Mesenchymal stem cell (in vitro differentiated cells and primary cell): ENCODE data around the gene SRPRB.

Source experiments
- DNase-seq: peaks from one replicate; pipeline ENCODE4 v3.0.0-alpha.2; 2013
- H2AFZ ChIP-seq: one replicate; pipeline ENCODE4 v1.6.1; 2013; ENCODE audit warnings: low read depth, mild to moderate bottlenecking, control low read depth, inconsistent platforms, low read length, moderate library complexity
- H2AK5ac ChIP-seq: 2 replicates; pipeline ENCODE4 v1.6.1; 2013; ENCODE audit warnings: low read length, moderate library complexity, mild to moderate bottlenecking, inconsistent platforms; ENCODE audit not compliant: severe bottlenecking
- H2BK120ac ChIP-seq: one replicate; pipeline ENCODE4 v1.6.1; 2013; ENCODE audit warnings: low read depth, mild to moderate bottlenecking, inconsistent platforms, low read length, moderate library complexity
- H2BK12ac ChIP-seq, 2 experiments: one replicate each; pipeline ENCODE4 v1.6.1; 2013; ENCODE audit warnings: inconsistent platforms in 2 of 2, low read length in 2 of 2, mild to moderate bottlenecking in 2 of 2, moderate library complexity in 2 of 2, control low read depth in 1 of 2
- H2BK15ac ChIP-seq: one replicate; pipeline ENCODE4 v1.6.1; 2013; ENCODE audit warnings: mild to moderate bottlenecking, low read depth, inconsistent platforms; ENCODE audit not compliant: poor library complexity, severe bottlenecking
- H2BK5ac ChIP-seq: 2 replicates; pipeline ENCODE4 v1.6.1; 2013; ENCODE audit warnings: low read depth, mild to moderate bottlenecking, low read length, control low read depth, inconsistent platforms; ENCODE audit not compliant: poor library complexity, severe bottlenecking
- H3K14ac ChIP-seq, 2 experiments: one replicate each; pipeline ENCODE4 v1.6.1; 2013; ENCODE audit warnings: inconsistent platforms in 2 of 2, low read length in 2 of 2, control low read depth in 1 of 2, mild to moderate bottlenecking in 1 of 2, moderate library complexity in 1 of 2
- H3K18ac ChIP-seq, 2 experiments: one replicate each; pipeline ENCODE4 v1.6.1; 2013; ENCODE audit warnings: inconsistent platforms in 2 of 2, low read length in 2 of 2, control low read depth in 1 of 2, low read depth in 1 of 2, mild to moderate bottlenecking in 1 of 2
- H3K23ac ChIP-seq, 2 experiments: one replicate each; pipeline ENCODE4 v1.6.1; 2013; ENCODE audit warnings: inconsistent platforms in 2 of 2, low read length in 2 of 2, mild to moderate bottlenecking in 2 of 2, moderate library complexity in 2 of 2, control low read depth in 1 of 2
- H3K27ac ChIP-seq: 2 replicates; pipeline ENCODE4 v1.5.1; 2013; ENCODE audit warnings: mild to moderate bottlenecking, moderate library complexity, low read length, control low read depth, inconsistent platforms; ENCODE audit not compliant: poor library complexity, severe bottlenecking
- H3K27me3 ChIP-seq, 2 experiments: 2 replicates each; pipeline versions ENCODE4 v1.6.1 to v1.7.0; 2013; ENCODE audit warnings: low read length in 2 of 2, mild to moderate bottlenecking in 2 of 2, moderate library complexity in 2 of 2, control low read depth in 1 of 2, inconsistent platforms in 1 of 2; ENCODE audit not compliant: control insufficient read depth in 1 of 2, insufficient read depth in 1 of 2
- H3K36me3 ChIP-seq, 2 experiments: 2 replicates each; pipeline versions ENCODE4 v1.6.1 to v1.7.0; 2013; ENCODE audit warnings: low read length in 2 of 2, control low read depth in 1 of 2, inconsistent platforms in 1 of 2, low read depth in 1 of 2, mild to moderate bottlenecking in 1 of 2; ENCODE audit not compliant: insufficient read depth in 2 of 2, control insufficient read depth in 1 of 2
- H3K4ac ChIP-seq, 2 experiments: one replicate each; pipeline ENCODE4 v1.6.1; 2013; ENCODE audit warnings: inconsistent platforms in 2 of 2, low read length in 2 of 2, mild to moderate bottlenecking in 2 of 2, moderate library complexity in 2 of 2, control low read depth in 1 of 2, low read depth in 1 of 2
- H3K4me1 ChIP-seq: 2 replicates; pipeline ENCODE4 v1.6.1; 2013; ENCODE audit warnings: low read depth, low read length, control low read depth; ENCODE audit not compliant: control insufficient read depth, insufficient read depth
- H3K4me2 ChIP-seq: 2 replicates; pipeline ENCODE4 v1.6.1; 2013; ENCODE audit warnings: low read length, mild to moderate bottlenecking, inconsistent platforms; ENCODE audit not compliant: poor library complexity, severe bottlenecking
- H3K4me3 ChIP-seq, 2 experiments: 2 replicates each; pipeline versions ENCODE4 v1.5.1 to v1.7.0; 2013; ENCODE audit warnings: low read length in 2 of 2, mild to moderate bottlenecking in 2 of 2, control low read depth in 1 of 2, low read depth in 1 of 2; ENCODE audit not compliant: insufficient read depth in 1 of 2
- H3K79me1 ChIP-seq: replicated peaks from 2 replicates; pipeline ENCODE4 v1.6.1; 2013; ENCODE audit warnings: mild to moderate bottlenecking, control low read depth, low read length, inconsistent platforms; ENCODE audit not compliant: poor library complexity, severe bottlenecking
- H3K9ac ChIP-seq: 2 replicates; pipeline ENCODE4 v1.7.0; 2013; ENCODE audit warnings: mild to moderate bottlenecking, low read length, moderate library complexity
- H3K9me3 ChIP-seq: 2 replicates; pipeline ENCODE4 v1.7.0; 2013; ENCODE audit warnings: mild to moderate bottlenecking, low read length; ENCODE audit not compliant: control insufficient read depth
- H4K8ac ChIP-seq: one replicate; pipeline ENCODE4 v1.6.1; 2013; ENCODE audit warnings: inconsistent platforms, mild to moderate bottlenecking, low read length, moderate library complexity
- H4K91ac ChIP-seq: one replicate; pipeline ENCODE4 v1.6.1; 2013; ENCODE audit warnings: mild to moderate bottlenecking, low read length, inconsistent platforms
- WGBS: methylation state at CpG from one replicate; pipeline ENCODE4 v1.1.7; 2013; ENCODE audit warnings: mixed read lengths; 5-methylcytosine and 5-hydroxymethylcytosine counted together

SRPRB gene

DNA sequence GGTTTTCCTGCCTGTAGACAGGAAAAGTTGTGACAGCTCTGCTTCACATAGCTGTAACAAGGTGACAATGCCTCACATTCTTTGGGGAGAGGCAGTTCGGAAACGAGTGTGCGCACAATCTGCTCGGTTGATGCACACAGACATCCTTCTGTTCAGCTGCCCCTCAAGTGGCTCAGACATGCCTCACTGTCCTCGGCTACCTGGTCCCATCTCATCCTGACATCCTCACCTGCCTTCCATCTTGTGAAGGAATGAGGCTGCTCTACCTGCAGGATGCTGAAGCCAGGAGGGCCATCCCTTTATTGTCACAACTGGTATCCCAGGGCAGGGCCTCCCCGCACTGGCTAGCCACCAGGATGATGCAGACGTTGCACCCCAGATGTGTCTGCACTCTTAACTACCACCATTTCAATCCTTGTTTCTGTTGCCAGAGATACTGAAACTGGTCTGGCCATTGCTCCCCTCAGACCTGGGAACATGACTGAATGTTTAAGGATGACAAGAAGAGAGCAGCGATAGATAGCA, 19.4 kb downstream of the SRPRB start:
- no peak overlapping the region for H3K23ac ChIP-seq
- H3K36me3 ChIP-seq = peaks cover 33 to 64% of the 10 kb centered on the region in 2 experiments
- peaks cover 5% of the 10 kb centered on the region for H3K79me1 ChIP-seq
- H4K8ac ChIP-seq = no peak overlapping the region
- H3K18ac ChIP-seq = no peak overlapping the region
- H3K4me2 ChIP-seq = no peak overlapping the region
- H2BK120ac ChIP-seq = no peak overlapping the region
- no peak overlapping the region for H3K4me3 ChIP-seq
- peaks cover 0 to 2% of the 10 kb centered on the region in 2 experiments for H3K27me3 ChIP-seq
- H2BK5ac ChIP-seq = no peak overlapping the region
- WGBS = 92% methylated on average over 8 of the region's 8 CpGs
- H3K9ac ChIP-seq = no peak overlapping the region
- H4K91ac ChIP-seq = no peak overlapping the region
- H2BK15ac ChIP-seq = no peak overlapping the region
- no peak for DNase-seq
- H3K14ac ChIP-seq = no peak overlapping the region
- no peak overlapping the region for H2BK12ac ChIP-seq
- no peak overlapping the region for H2AK5ac ChIP-seq
- H2AFZ ChIP-seq = no peak overlapping the region
- peaks cover 11% of the 10 kb centered on the region for H3K4me1 ChIP-seq
- H3K4ac ChIP-seq = no peak overlapping the region
- H3K9me3 ChIP-seq = no peaks in the 10 kb centered on the region
- H3K27ac ChIP-seq = no peak overlapping the region

DNA sequence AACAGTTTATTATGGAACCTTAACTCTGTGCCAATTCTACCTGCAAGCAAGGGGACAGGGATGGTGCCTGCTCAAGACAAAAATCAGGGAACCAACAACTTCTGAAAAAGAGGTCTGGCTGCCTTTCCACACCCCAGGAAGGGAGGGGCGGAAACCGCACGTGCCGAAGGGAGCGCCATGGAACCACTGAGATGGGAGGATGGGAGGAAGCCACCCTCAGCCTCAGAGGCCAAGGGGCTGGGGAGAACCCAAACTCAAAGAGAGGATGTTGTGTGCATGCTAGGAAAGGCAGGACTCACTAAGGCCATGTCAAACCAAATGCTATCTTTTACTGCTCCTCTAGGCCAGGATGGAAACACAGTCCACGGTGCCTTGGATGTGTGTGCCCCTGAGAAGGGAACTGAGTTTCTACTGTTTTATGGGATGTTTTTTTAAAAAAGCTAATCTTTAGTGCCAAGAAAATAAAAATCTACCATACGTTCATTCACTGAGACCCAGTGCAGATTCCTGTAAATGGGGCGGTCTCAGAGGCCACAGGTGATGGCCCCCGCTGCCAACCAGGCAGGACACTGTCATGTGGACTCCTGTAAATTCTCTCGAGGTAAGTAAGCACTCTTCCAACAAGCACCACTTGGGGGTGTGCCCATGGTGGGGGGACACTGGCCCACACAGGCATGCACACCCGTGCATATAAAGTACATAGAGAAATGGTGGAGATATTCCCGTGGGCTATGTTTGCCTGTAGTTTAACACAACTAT, 20.5 kb downstream of the SRPRB start:
- Histone ChIP-seq H3K4me2 (no peak overlapping the region), H3K27ac (no peak overlapping the region), H4K91ac (no peak overlapping the region), H3K9ac (no peak overlapping the region), H2BK15ac (no peak overlapping the region), H3K4ac (no peak overlapping the region), H4K8ac (no peak overlapping the region), H3K14ac (no peak overlapping the region), H3K9me3 (no peaks in the 10 kb centered on the region), H3K27me3 (peaks cover 0 to 8% of the 10 kb centered on the region in 2 experiments), H3K18ac (no peak overlapping the region), H3K4me3 (no peak overlapping the region), H2AFZ (no peak overlapping the region), H3K36me3 (peaks cover 28 to 53% of the 10 kb centered on the region in 2 experiments), H3K23ac (no peak overlapping the region), H3K4me1 (peaks cover 7% of the 10 kb centered on the region), H2BK120ac (no peak overlapping the region), H3K79me1 (peaks cover 5% of the 10 kb centered on the region), H2BK12ac (no peak overlapping the region), H2AK5ac (no peak overlapping the region), H2BK5ac (no peak overlapping the region)
- 93% methylated on average over 10 of the region's 12 CpGs for whole genome bisulfite sequencing
- DNase-seq = no peak

DNA sequence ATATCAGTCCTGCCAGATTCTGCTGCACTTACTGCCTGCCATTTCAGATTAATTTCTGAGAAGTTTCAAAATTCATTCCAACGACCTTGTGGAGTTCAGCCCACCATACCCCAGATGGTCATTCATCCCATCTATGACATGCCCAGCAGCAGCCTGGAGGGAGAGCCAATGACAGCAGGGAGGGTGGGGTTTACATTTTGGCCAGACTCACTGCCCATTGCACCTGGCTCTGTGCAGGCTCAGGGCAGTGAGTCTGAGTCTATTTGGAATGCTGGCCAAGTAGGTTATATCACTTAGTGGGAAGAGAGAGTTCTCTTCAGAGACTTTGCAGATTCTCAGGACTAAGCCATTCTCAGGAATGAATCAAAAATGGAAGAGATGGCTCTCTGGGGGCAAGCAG, 21.5 kb downstream of the SRPRB start:
- 100% methylated on average over 1 of the region's 1 CpG for WGBS
- Histone ChIP-seq H3K36me3 (peaks cover 24 to 45% of the 10 kb centered on the region in 2 experiments), H3K27ac (no peak overlapping the region)

DNA sequence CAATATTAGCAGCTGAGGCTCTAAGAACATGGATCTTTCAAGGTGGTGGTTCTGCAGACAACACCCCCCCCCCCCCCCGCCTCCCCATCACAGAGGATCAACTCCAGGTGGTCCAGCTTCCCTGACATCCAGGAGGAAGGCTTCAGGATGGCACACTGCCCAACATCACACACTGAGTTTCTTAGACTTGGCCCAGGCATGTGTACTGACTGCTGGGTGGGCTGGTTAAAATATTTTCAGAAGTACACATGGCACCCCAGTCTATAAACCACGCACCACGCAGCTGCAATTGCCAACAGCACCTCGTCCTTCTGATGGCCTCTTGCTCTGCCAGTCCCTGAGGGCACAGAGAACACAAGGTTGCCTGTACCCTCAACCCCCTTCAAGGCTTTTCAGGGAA, 22.1 kb downstream of the SRPRB start:
- Histone ChIP-seq H3K4ac (no peak overlapping the region), H3K18ac (no peak overlapping the region), H3K23ac (no peak overlapping the region), H2AK5ac (no peak overlapping the region), H4K91ac (no peak overlapping the region), H3K79me1 (peaks cover 2% of the 10 kb centered on the region), H3K36me3 (peaks cover 21 to 40% of the 10 kb centered on the region in 2 experiments), H4K8ac (no peak overlapping the region), H2BK5ac (no peak overlapping the region), H3K4me1 (no peaks in the 10 kb centered on the region), H2AFZ (no peak overlapping the region), H3K9ac (no peak overlapping the region), H3K4me2 (no peak overlapping the region), H3K27ac (no peak overlapping the region), H2BK12ac (no peak overlapping the region), H2BK120ac (no peak overlapping the region), H2BK15ac (no peak overlapping the region), H3K9me3 (no peaks in the 10 kb centered on the region), H3K14ac (no peak overlapping the region), H3K4me3 (no peak overlapping the region), H3K27me3 (peaks cover 0 to 8% of the 10 kb centered on the region in 2 experiments)
- 100% methylated on average over 2 of the region's 4 CpGs for WGBS
- no peak for DNase-seq

More for the DNA sequence above, 21.5 kb downstream of the SRPRB start:
- Histone ChIP-seq H3K4ac (no peak overlapping the region), H2AFZ (no peak overlapping the region), H2BK12ac (no peak overlapping the region), H3K23ac (no peak overlapping the region), H3K4me2 (no peak overlapping the region), H4K91ac (no peak overlapping the region), H2BK120ac (no peak overlapping the region), H3K9ac (no peak overlapping the region), H2BK15ac (no peak overlapping the region), H3K9me3 (no peaks in the 10 kb centered on the region), H2AK5ac (no peak overlapping the region), H3K79me1 (peaks cover 5% of the 10 kb centered on the region), H3K4me1 (peaks cover 3% of the 10 kb centered on the region), H2BK5ac (no peak overlapping the region), H3K18ac (no peak overlapping the region), H4K8ac (no peak overlapping the region), H3K27me3 (peaks cover 0 to 8% of the 10 kb centered on the region in 2 experiments), H3K14ac (no peak overlapping the region), H3K4me3 (no peak overlapping the region)
- DNase-seq = no peak
